ENCODE results near the gene CEMIP.

The CEMIP gene

DNA sequence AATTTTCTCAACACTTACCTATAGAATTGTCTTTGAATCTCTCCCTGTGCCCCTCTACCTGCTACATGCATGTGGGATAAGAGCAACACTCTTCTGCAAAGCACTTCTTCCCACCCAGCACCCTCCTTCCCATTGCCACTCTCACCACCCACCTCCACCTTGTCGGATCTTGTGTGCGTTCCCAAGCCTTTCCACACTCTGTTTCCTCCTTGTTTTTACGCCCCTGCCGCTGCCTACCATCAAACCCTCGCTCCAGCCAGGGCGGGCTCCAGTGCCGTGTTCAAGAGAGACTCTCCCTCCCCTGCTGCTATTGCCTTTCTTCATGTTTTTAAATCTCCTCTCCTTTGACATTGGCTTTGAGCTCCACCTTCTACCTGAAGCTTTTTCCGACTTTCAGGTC is 43.8 kb upstream of the CEMIP start:
- TF ChIP-seq, protein P1, sequence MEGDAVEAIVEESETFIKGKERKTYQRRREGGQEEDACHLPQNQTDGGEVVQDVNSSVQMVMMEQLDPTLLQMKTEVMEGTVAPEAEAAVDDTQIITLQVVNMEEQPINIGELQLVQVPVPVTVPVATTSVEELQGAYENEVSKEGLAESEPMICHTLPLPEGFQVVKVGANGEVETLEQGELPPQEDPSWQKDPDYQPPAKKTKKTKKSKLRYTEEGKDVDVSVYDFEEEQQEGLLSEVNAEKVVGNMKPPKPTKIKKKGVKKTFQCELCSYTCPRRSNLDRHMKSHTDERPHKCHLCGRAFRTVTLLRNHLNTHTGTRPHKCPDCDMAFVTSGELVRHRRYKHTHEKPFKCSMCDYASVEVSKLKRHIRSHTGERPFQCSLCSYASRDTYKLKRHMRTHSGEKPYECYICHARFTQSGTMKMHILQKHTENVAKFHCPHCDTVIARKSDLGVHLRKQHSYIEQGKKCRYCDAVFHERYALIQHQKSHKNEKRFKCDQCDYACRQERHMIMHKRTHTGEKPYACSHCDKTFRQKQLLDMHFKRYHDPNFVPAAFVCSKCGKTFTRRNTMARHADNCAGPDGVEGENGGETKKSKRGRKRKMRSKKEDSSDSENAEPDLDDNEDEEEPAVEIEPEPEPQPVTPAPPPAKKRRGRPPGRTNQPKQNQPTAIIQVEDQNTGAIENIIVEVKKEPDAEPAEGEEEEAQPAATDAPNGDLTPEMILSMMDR (IDR thresholded peaks at IDR 0.05; ENCODE audit: control extremely low read depth, extremely low read depth, low read depth, missing control alignments) = no peak
- ChIA-PET POLR2A (no interaction called here), CTCF (no interaction called here)
- no peak for DNase-seq (ENCODE audit: extremely low spot score)

DNA sequence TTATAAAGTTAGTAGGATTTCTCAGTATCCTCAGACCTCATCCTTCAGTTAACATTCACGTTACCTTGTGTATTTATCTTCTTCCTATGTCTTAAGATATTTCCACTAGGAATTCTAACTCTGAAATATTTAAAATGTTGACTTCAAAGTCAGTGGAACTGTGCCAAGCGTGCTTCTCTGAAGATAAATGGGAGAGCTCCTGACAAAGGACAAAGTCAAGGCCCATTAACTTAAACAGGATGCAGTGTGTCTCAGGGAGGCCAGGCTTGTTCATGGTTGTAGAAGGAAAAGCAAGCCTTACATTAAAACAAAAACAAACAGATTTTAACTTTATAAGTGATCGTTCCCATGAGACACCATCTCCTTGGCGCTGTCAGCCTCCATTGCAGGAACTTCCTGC is 42.6 kb upstream of the CEMIP start:
- DNase-seq (ENCODE audit: extremely low spot score) = no peak
- POLR2A ChIA-PET = no interaction called here
- CTCF ChIA-PET = no interaction called here
- TF ChIP-seq, protein P1 (IDR thresholded peaks at IDR 0.05; ENCODE audit: control extremely low read depth, extremely low read depth, low read depth, missing control alignments) = no peak

DNA sequence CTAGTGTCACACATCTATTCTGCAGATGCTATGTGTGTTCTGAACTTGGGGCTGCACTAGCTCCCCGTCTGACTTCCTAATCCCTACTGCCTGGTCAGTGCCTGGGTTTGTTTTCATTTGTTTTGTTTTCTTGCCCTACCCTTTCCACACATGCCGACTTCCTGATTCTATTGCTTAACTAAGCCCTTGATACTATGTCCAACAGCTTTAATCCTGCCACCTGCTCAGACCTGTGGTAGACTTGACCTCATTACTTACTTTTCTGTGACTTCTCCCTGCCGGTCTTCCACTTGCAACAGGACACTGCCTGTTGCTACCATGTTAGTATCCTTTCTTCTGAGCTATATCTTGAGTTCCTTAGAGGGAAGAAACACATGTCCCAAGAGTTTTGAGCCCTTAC is 39.3 kb upstream of the CEMIP start:
- ChIA-PET POLR2A (no interaction called here), CTCF (no interaction called here)
- TF ChIP-seq, protein P1 (IDR thresholded peaks at IDR 0.05; ENCODE audit: control extremely low read depth, extremely low read depth, low read depth, missing control alignments) = no peak
- DNase-seq (ENCODE audit: extremely low spot score) = no peak

DNA sequence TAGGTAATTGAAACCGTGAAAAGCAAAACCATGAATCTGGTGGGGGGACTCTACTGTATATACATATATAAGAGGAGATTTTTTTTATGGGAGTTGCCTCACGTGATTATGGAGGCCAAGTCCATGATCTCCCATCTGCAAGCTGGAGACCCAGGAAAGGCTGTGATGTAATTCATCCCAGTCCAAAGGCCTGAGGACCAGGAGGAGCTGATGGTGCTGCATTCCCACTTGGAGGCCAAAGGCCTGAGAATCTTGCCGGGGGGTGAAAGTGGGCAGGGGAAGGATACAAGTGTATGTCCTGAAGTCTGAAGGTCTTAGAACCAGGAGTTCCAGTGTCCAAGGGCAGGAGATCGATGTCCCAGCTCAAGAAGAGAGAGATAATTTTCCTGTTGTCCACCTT is 37.1 kb upstream of the CEMIP start:
- TF ChIP-seq, protein P1 (IDR thresholded peaks at IDR 0.05; ENCODE audit: control extremely low read depth, extremely low read depth, low read depth, missing control alignments) = no peak
- no peak for DNase-seq (ENCODE audit: extremely low spot score)
- ChIA-PET CTCF (no interaction called here), POLR2A (no interaction called here)

DNA sequence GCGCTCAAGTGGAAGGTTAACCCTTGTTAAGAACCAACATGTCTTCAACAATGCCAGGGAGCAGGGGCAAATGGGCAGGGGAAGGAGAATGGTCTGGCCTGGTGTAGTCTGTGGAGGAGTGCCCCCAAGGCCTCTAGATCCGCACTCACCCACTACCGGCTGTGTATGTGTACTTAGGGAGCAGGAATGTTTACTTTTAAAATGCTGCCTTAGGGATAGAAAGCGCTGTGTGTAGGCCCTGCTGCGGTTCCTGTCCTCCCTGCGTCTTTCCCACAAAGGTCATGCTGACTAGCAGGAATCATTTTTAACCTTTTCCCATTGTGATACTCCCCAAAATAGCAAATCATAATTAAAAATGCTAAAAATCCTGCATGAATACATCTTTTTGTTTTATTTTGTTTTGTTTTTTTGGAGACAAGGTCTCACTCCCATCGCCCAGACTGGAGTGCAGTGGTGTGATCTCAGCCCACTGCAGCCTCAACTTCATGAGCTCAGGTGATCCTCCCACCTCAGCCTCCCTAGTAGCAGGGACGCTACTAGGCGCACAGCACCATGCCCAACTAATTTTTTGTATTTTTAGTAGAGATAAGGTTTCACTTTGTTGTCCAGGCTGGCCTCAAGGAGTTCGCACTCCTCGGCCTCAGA is 35.9 kb upstream of the CEMIP start:
- CTCF ChIA-PET = no interaction called here
- POLR2A ChIA-PET = no interaction called here
- TF ChIP-seq, protein P1 (IDR thresholded peaks at IDR 0.05; ENCODE audit: control extremely low read depth, extremely low read depth, low read depth, missing control alignments) = no peak
- DNase-seq (ENCODE audit: extremely low spot score) = no peak

DNA sequence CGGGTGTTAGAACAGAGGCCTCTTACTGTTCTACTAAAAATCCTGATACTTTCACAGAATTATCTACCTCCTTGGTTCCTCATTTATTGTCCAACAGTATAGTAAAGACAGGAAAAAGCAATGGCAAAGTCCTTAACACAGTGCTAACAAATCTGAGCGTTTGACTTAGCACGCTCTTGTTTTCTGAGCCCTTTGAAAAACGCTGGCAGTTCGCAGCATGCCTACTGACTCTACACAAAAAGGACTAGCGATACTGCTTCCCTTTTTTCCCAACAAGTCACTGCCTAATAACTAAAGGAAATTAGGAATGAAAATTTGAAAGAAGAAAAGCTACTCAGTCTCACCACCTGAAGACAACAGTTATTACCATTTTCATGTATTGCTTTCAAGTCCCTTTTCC is 34.8 kb upstream of the CEMIP start:
- CTCF ChIA-PET = no interaction called here
- POLR2A ChIA-PET = no interaction called here
- TF ChIP-seq, protein P1 (IDR thresholded peaks at IDR 0.05; ENCODE audit: control extremely low read depth, extremely low read depth, low read depth, missing control alignments) = no peak
- DNase-seq (ENCODE audit: extremely low spot score) = no peak

DNA sequence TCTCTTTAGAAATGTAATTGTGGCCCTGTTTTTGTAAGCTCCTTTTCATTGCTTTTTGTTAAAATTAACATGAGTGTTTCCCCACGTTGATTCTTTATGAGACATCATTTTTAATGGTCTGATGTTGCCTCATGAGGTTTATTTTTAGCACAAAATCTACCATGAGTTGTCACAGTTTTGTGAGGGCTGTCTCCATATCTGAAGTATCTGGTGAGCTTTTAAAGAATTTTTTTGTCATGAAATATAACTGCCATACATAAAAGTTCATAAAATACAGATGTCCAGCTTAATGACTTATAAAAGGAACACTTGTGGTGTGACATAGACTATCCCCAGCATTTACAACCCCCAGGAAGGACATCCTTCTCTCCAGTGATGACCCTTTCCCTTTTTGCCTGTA is 34.3 kb upstream of the CEMIP start:
- DNase-seq (ENCODE audit: extremely low spot score) = no peak
- POLR2A ChIA-PET = no interaction called here
- TF ChIP-seq, protein P1 (IDR thresholded peaks at IDR 0.05; ENCODE audit: control extremely low read depth, extremely low read depth, low read depth, missing control alignments) = no peak
- CTCF ChIA-PET = no interaction called here

Measured in GM10248 (cell line).